Measurements from ENCODE around the gene SLC24A3.
A peak's percentile ranks its signal among the peaks of the same experiment; 100 is the strongest.

The SLC24A3 gene

GRCh38 chr20:19212469-19212815, at the start of gene SLC24A3:
Gene SLC24A3, plus strand, starts transcription at chr20:19212642.
- no peak for DNase-seq (ENCODE audit: low spot score)

- DNase-seq (ENCODE audit: low spot score), result no peak
Measured at GRCh38 chr20:19170148-19170547, 42.3 kb upstream of the SLC24A3 start.

- no peak for DNase-seq (ENCODE audit: low spot score)
Measured at GRCh38 chr20:19172637-19173036, 39.8 kb upstream of the SLC24A3 start.

GRCh38 chr20:19176470-19177052, 35.9 kb upstream of the SLC24A3 start:
- DNase-seq (ENCODE audit: low spot score), result no peak

GRCh38 chr20:19181552-19181951, 30.9 kb upstream of the SLC24A3 start:
- DNase-seq (ENCODE audit: low spot score), result no peak

- no peak for DNase-seq (ENCODE audit: low spot score)
Measured at GRCh38 chr20:19185083-19185482, 27.4 kb upstream of the SLC24A3 start.

- no peak for DNase-seq (ENCODE audit: low spot score)
Measured at GRCh38 chr20:19193349-19193748, 19.1 kb upstream of the SLC24A3 start.

GRCh38 chr20:19205981-19206396, 6.5 kb upstream of the SLC24A3 start:
- DNase-seq (ENCODE audit: low spot score), result peak; percentile 67

- no peak for DNase-seq (ENCODE audit: low spot score)
Measured at GRCh38 chr20:19207541-19207940, 4.9 kb upstream of the SLC24A3 start.

GRCh38 chr20:19210391-19211155, 1.9 kb upstream of the SLC24A3 start:
- DNase-seq (ENCODE audit: low spot score), result no peak

- no peak for DNase-seq (ENCODE audit: low spot score)
Measured at GRCh38 chr20:19211252-19211651, 1.2 kb upstream of the SLC24A3 start.

- no peak for DNase-seq (ENCODE audit: low spot score)
Measured at GRCh38 chr20:19211661-19212468, 577 bp upstream of the SLC24A3 start.

- no peak for DNase-seq (ENCODE audit: low spot score)
Measured at GRCh38 chr20:19212821-19213502, 520 bp downstream of the SLC24A3 start.

- DNase-seq (ENCODE audit: low spot score), result no peak
Measured at GRCh38 chr20:19213946-19214490, 1.6 kb downstream of the SLC24A3 start.

GRCh38 chr20:19218411-19218810, 6.0 kb downstream of the SLC24A3 start:
- DNase-seq (ENCODE audit: low spot score), result no peak

GRCh38 chr20:19222520-19223040, 10.1 kb downstream of the SLC24A3 start:
- no peak for DNase-seq (ENCODE audit: low spot score)

- DNase-seq (ENCODE audit: low spot score), result no peak
Measured at GRCh38 chr20:19223640-19224039, 11.2 kb downstream of the SLC24A3 start.

- DNase-seq (ENCODE audit: low spot score), result no peak
Measured at GRCh38 chr20:19231359-19232035, 19.1 kb downstream of the SLC24A3 start.

GRCh38 chr20:19232997-19233794, 20.8 kb downstream of the SLC24A3 start:
- no peak for DNase-seq (ENCODE audit: low spot score)

GRCh38 chr20:19236371-19237055, 24.1 kb downstream of the SLC24A3 start:
- no peak for DNase-seq (ENCODE audit: low spot score)

All from NAMALWA (cell line).